Vagina (tissue), 2 donors: ENCODE results near the gene KRTAP10-1. TPM values are rescaled to one million over a fixed set of nuclear protein-coding genes. Genes with fewer than 3 reads are reported as not detected.

Experiments used
- DNase-seq, 2 donors: peaks; one replicate each; pipeline ENCODE4 v3.0.0-alpha.2; 2017; ENCODE audit errors: extremely low spot score in 2 of 2
- H3K27ac ChIP-seq: fragments of 200-600 bp; sonication (generic); one replicate; pipeline ENCODE4 v1.5.1; 2019
- H3K27me3 ChIP-seq: fragments of 200-600 bp; sonication (generic); one replicate; pipeline ENCODE4 v1.5.1; 2019
- H3K36me3 ChIP-seq, 2 donors: fragments of 200-600 bp; sonication (generic); one replicate each; pipeline ENCODE4 v1.5.1; 2017 to 2019
- H3K4me1 ChIP-seq: fragments of 200-600 bp; sonication (generic); one replicate; pipeline ENCODE4 v1.5.1; 2019
- H3K4me3 ChIP-seq, 2 donors: fragments of 200-600 bp; sonication (generic); 1 replicate in 1 of 2; 2 replicates in 1 of 2; pipeline ENCODE4 v1.5.1; 2016 to 2019
- H3K9me3 ChIP-seq: fragments of 200-600 bp; sonication (generic); one replicate; pipeline ENCODE4 v1.5.1; 2019
- POLR2A ChIP-seq, 2 donors: fragments of 450-650 bp; IDR thresholded peaks; one replicate each; pipeline ENCODE4 v1.6.1; 2017; ENCODE audit warnings: antibody characterized with exemption in 2 of 2, mild to moderate bottlenecking in 2 of 2, moderate library complexity in 2 of 2
- POLR2AphosphoS5 ChIP-seq, 2 donors: sonication (generic); formaldehyde crosslinking; IDR thresholded peaks; one replicate each; pipeline ENCODE4 v1.9.0; 2017; ENCODE audit warnings: antibody characterized with exemption in 2 of 2, mild to moderate bottlenecking in 2 of 2, low read depth in 1 of 2; ENCODE audit not compliant: insufficient read depth in 1 of 2
- intact Hi-C: fragments of 100-400 bp; cut with DNase I; formaldehyde crosslinking; loops from one replicate; pipeline ENCODE4 v1.15.1; 2023
- total RNA-seq: library from RNA; depleted of rRNA; stranded (reverse); fragments of >200 nt; gene quantifications from one replicate; pipeline ENCODE4 v1.2.3, GENCODE V29; 2016
- TF ChIP-seq, protein P1 (sequence below), 3 experiments: fragments of 450-650 bp in 2 of 3; fragments of 200-600 bp in 1 of 3; sonication (generic) in 1 of 3; IDR thresholded peaks; one replicate each; pipeline ENCODE4 v1.5.1; 2017 to 2019; ENCODE audit warnings: antibody characterized with exemption in 3 of 3, mild to moderate bottlenecking in 2 of 3, moderate library complexity in 2 of 3

KRTAP10-1 gene
- total RNA-seq, 1 donor from 2014 or later = not detected

GRCh38 chr21:44524414-44525371, 15.3 kb downstream of the KRTAP10-1 start:
- H3K27me3 ChIP-seq = no peaks in the 10 kb centered on the region
- no peaks in the 10 kb centered on the region for H3K4me1 ChIP-seq
- intact Hi-C loops = no loop called here
- H3K9me3 ChIP-seq = no peaks in the 10 kb centered on the region
- H3K27ac ChIP-seq = no peak overlapping the region
- H3K4me3 ChIP-seq = no peak overlapping the region
- TF ChIP-seq, protein P1, sequence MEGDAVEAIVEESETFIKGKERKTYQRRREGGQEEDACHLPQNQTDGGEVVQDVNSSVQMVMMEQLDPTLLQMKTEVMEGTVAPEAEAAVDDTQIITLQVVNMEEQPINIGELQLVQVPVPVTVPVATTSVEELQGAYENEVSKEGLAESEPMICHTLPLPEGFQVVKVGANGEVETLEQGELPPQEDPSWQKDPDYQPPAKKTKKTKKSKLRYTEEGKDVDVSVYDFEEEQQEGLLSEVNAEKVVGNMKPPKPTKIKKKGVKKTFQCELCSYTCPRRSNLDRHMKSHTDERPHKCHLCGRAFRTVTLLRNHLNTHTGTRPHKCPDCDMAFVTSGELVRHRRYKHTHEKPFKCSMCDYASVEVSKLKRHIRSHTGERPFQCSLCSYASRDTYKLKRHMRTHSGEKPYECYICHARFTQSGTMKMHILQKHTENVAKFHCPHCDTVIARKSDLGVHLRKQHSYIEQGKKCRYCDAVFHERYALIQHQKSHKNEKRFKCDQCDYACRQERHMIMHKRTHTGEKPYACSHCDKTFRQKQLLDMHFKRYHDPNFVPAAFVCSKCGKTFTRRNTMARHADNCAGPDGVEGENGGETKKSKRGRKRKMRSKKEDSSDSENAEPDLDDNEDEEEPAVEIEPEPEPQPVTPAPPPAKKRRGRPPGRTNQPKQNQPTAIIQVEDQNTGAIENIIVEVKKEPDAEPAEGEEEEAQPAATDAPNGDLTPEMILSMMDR (IDR thresholded peaks at IDR 0.05) = no peak
- TF ChIP-seq POLR2A (IDR thresholded peaks at IDR 0.05) (no peak), POLR2AphosphoS5 (IDR thresholded peaks at IDR 0.05; ENCODE audit: insufficient read depth in 1 of 2, low read depth in 1 of 2) (no peak)
- no peaks in the 10 kb centered on the region for H3K36me3 ChIP-seq
- DNase-seq = no peak

DNA sequence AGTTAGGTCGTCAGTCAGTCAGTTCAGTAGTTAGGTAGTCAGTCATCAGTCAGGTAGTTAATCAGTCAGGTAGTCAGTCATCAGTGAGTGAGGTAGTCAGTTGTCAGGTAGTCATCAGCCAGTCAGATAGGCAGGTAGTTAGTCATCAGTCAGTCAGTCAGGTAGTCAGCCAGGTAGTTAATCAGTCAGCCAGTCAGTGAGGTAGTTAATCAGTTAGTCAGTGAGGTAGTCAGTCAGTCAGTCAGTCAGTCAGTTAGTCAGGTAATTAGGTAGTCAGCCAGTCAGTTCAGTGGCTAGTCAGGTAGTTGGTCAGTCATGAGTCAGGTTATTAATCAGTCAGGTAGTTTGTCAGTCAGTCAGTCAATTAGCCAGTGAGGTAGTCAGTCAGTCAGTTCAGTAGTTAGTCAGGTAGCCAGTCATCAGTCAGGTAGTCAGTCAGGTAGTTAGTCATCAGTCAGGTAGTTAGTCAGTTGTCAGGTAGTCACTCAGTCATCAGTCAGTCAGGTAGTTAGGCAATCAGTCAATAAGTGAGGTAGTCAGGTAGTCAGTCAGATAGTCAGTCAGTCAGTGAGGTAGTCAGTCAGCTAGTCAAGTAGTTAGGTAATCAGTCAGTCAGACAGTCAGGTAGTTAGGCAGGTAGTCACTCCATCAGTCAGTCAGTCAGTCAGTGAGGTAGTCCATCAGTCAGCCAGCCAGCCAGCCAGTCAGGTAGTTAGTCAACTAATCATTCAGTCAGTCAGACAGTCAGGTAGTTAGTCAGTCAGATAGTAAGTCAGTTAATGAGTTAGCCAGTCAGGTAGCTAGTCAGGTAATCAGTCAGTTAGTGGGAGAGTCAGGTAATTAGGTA, 16.2 kb downstream of the KRTAP10-1 start:
- Histone ChIP-seq H3K4me1 (no peaks in the 10 kb centered on the region), H3K4me3 (no peak overlapping the region), H3K36me3 (no peaks in the 10 kb centered on the region), H3K9me3 (no peaks in the 10 kb centered on the region), H3K27me3 (no peaks in the 10 kb centered on the region), H3K27ac (no peak overlapping the region)
- intact Hi-C loops = no loop called here
- no peak for DNase-seq
- TF ChIP-seq, protein P1 (IDR thresholded peaks at IDR 0.05) = no peak
- TF ChIP-seq POLR2A (IDR thresholded peaks at IDR 0.05) (no peak), POLR2AphosphoS5 (IDR thresholded peaks at IDR 0.05; ENCODE audit: insufficient read depth in 1 of 2, low read depth in 1 of 2) (no peak)

- Histone ChIP-seq H3K27ac (no peak overlapping the region), H3K36me3 (no peaks in the 10 kb centered on the region), H3K4me3 (no peak overlapping the region), H3K9me3 (no peaks in the 10 kb centered on the region), H3K4me1 (no peaks in the 10 kb centered on the region), H3K27me3 (no peaks in the 10 kb centered on the region)
- TF ChIP-seq POLR2AphosphoS5 (IDR thresholded peaks at IDR 0.05; ENCODE audit: insufficient read depth in 1 of 2, low read depth in 1 of 2) (no peak), POLR2A (IDR thresholded peaks at IDR 0.05) (no peak)
- TF ChIP-seq, protein P1 (IDR thresholded peaks at IDR 0.05) = no peak
- DNase-seq = no peak
- intact Hi-C loops = no loop called here
Observed at GRCh38 chr21:44522753-44523204, 17.2 kb downstream of the KRTAP10-1 start.

DNA sequence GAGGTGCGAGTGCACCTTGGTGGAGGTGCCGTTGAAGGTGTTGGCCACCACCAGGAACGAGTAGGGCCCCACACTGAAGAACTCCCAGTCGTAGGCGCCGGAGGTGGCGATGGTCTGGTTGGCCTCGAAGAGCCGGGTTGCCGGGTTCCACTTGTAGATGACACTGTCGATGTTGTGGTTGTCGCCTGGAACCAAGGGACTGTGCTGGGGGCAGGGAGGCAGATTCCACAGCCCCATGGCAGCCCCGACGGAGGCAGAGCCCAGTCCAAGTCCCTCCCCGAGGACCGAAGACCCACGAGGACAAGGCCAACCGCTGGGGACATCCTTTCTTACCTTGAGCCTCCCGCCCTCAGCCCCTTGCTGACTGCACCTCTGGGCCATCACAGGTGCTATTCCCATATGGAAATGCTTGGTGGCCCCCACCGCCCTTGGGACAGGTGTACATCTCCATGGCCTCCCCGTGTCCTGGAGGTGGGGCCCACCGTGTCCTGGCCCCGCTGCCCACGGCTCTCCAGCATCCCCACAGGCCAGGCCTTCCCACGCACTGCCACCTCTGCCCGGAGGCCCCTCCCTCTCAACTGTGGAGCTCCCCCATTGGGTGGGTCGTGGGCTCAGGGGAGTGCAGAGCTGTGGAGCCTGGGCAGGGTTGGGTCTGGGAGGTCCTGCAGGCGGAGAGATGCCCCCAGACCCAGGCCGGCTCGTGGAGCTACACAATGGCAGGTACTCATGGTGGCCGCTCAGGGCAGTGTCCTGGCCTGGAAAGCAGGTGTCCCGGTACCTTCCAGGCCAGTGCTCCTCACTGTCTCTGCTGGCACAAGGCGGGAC, 17.9 kb downstream of the KRTAP10-1 start:
- no peak for DNase-seq
- H3K4me3 ChIP-seq = no peak overlapping the region
- TF ChIP-seq POLR2AphosphoS5 (IDR thresholded peaks at IDR 0.05; ENCODE audit: insufficient read depth in 1 of 2, low read depth in 1 of 2) (no peak), POLR2A (IDR thresholded peaks at IDR 0.05) (no peak)
- TF ChIP-seq, protein P1 (IDR thresholded peaks at IDR 0.05) = no peak
- no peak overlapping the region for H3K27ac ChIP-seq
- H3K27me3 ChIP-seq = no peaks in the 10 kb centered on the region
- intact Hi-C loops = no loop called here
- no peaks in the 10 kb centered on the region for H3K36me3 ChIP-seq
- H3K4me1 ChIP-seq = no peaks in the 10 kb centered on the region
- H3K9me3 ChIP-seq = no peaks in the 10 kb centered on the region
